Hematopoietic multipotent progenitor cell (in vitro differentiated cells): Measurements from ENCODE around the gene MOB3B. TPM values are rescaled to one million over a fixed set of nuclear protein-coding genes. Genes with fewer than 3 reads are reported as not detected.

ENCODE experiments used
- DNase-seq, 3 donors: peaks; one replicate each; pipeline ENCODE4 v3.0.0-alpha.2; 2011 to 2015; ENCODE audit warnings: low read depth in 2 of 3, low spot score in 2 of 3
- total RNA-seq: library from RNA; depleted of rRNA; stranded (reverse); fragments of >200 nt; gene quantifications from one replicate; pipeline ENCODE4 v1.2.3, GENCODE V29; 2012

The MOB3B gene
- total RNA-seq, 1 donor, result 0.54 TPM

- DNase-seq, result no peak
Observed at GRCh38 chr9:27542508-27542907, 12.9 kb upstream of the MOB3B start.

- DNase-seq, result no peak
Observed at GRCh38 chr9:27541740-27542139, 12.1 kb upstream of the MOB3B start.

DNA sequence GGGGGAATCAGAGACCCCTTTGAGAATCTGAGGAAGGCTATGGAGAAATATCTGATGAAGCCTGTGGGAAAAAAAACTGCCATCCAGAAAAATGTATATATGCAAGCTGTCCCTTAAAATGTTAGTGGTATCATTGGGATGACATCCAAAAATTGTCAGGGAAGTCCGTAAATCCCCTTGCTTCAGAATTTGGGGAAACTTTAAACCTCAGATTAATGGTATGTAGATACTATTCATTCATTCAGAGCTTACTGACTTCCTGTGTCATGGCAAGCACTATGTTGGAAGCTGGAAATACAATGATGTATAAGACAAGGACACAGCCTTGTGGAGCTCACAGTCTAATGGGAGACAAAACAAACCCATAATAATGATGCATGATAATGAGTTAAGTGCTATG is 10.9 kb upstream of the MOB3B start:
- no peak for DNase-seq

- DNase-seq, result no peak
Observed at GRCh38 chr9:27539479-27540441, 10.1 kb upstream of the MOB3B start.

DNA sequence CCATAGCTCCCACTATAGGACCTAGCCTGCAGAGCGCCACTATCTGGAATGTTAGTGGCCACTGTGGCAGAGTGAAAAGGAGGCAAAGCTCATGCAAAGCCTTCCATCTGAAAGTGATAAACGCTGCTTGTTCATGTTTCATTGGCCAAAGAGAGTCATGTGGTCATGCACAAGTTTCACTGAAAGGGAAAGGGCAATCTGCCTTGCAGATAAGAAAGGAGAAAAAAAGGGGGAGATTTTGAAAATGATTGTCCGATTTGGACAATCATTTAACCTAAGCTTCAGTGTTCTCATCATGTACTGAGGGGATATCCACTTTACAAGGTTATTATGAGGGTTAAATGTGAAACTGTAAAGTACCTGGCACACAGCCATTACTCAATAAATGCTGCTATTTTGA is 9.0 kb upstream of the MOB3B start:
- DNase-seq, result no peak

DNA sequence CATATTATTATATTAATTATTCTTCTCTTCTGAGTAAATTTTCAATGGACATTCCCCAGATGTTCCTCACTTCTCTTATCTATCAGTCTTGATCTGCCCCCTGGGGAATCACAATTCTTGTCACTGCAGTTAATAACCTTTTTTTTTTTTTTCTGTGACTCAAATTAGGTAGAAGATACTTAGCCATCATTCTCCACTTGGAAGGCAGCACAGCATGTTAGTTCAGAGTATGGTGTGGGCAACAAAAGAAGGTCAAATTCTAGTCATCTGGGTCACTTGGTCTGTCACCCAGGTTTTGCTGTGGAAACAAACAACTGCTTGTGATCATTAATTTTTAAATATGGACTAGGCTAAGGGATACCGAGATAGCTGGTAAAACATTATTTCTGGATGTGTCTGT is 8.1 kb upstream of the MOB3B start:
- DNase-seq, result no peak

GRCh38 chr9:27537027-27537435 is 7.4 kb upstream of the MOB3B start:
- no peak for DNase-seq

DNA sequence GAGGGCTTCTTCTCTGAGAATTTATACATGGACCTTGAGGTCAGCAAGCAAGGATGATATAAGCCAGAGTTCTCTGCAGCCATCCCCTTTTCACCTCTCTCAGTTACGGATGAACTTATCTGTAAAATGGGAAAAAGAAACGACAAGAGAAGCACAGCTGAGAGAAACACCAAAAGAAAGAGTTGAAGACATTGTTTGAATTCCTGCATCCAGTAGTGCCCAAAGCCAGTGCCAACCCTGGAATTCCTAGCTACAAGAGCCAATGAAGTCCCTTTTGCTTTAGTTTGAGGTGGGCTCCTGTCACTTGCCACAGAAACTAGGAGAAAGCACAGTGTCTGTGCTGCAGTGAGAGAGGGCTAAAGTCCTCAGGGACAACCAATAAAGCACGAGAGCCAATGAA is 6.6 kb upstream of the MOB3B start:
- no peak for DNase-seq

DNA sequence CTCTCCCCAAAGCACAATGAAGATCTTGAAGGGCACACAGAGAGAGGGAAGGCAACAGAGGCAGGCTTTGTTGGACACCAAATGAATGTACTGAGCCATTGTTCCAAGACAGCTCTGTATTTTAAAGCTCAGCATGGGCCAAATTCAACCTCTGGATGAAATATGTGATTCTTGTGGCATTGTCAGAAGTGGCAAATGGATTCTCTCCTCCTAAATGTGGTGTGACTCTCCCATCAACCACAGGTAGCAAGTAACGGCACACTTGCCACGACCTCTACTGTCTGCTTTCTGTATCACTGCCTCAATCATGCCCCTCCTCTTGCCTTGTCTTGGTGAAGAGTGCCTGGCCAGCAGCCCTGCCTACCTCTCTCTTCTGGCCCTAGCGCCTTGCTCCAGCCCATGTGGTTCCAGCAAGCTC is 6.1 kb upstream of the MOB3B start:
- no peak for DNase-seq

- DNase-seq, result no peak
Observed at GRCh38 chr9:27534658-27535209, 5.1 kb upstream of the MOB3B start.

DNA sequence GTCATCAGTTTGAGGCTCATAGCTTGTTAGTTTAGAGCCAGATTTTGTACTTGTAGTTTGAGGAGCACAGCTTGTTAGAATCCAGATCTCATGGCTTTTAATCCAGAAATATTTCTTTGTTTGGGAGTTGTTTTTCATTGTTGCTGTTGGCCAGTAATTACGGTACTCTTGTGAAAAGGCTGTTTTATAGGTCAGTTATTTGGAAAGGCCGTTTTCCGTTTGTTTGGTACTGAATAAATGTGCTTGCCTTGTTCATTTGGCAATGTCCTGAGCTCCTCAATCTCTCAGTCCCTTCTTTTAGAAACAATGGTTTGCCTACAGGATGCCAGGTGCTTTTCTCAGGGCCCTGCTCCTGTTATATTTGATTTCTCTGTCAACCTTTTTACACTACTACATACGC is 4.5 kb upstream of the MOB3B start:
- DNase-seq, result no peak

DNA sequence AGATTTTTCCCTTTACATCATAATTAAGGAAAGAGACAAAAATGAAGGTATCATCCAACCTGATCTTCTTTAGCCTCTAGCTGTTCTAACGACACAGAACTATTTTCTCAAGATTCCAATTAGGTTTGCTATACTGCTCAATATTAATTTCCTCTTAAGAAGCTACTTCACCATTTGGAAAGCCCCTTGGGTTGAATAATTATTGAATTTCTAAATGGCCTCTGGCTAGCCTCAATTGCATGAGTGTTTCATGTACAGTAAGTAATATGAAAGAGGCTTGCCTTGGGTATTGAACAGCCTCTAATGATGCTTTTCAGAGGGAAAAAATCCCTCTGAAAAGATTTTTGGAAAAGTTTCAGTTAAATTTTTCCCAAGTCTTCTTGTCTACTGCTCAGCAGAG is 3.7 kb upstream of the MOB3B start:
- DNase-seq, result no peak

GRCh38 chr9:27532046-27532445 is 2.4 kb upstream of the MOB3B start:
- DNase-seq, result no peak

DNA sequence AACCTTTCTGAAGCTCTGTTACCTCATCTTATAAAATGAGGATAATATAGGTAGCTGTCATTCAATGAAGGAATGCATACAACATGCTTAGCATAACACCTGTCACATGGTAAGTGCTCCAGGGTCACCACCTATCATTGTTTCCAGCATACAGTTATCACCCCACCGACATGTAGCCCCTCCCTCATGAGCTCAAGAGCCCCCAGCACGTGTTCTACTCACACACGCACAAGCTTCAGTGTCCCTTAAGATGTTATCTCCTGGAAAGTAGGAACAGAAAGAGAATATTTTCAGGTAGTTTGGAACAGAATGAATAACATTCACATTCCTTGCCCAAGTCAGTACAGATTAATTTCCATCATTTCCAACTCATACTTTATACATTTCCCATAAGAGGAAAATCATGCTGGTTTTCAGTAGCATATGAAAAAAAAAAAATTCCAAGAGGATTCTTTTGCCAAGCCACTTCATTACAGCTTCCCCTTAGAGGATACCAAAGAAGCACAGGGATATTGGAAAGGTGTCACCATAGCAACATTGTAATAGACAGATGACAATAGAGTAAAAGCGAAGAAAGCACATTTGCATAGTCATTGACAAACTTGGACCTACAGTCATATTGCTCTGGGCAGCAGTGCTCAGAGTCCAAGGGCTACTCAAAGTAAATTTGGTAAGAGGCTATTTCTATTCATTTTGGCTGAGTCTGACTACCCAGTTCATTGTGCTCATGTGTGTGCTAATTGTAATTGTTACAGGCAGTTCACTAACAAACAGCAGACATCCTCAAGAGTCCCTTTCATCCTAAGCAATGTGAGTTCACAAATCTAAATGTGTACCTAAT is 1.5 kb upstream of the MOB3B start:
- no peak for DNase-seq

- peak in 2 of 3 donors; percentile 50 to 51 for DNase-seq
Observed at GRCh38 chr9:27528886-27529315, 713 bp downstream of the MOB3B start.

DNA sequence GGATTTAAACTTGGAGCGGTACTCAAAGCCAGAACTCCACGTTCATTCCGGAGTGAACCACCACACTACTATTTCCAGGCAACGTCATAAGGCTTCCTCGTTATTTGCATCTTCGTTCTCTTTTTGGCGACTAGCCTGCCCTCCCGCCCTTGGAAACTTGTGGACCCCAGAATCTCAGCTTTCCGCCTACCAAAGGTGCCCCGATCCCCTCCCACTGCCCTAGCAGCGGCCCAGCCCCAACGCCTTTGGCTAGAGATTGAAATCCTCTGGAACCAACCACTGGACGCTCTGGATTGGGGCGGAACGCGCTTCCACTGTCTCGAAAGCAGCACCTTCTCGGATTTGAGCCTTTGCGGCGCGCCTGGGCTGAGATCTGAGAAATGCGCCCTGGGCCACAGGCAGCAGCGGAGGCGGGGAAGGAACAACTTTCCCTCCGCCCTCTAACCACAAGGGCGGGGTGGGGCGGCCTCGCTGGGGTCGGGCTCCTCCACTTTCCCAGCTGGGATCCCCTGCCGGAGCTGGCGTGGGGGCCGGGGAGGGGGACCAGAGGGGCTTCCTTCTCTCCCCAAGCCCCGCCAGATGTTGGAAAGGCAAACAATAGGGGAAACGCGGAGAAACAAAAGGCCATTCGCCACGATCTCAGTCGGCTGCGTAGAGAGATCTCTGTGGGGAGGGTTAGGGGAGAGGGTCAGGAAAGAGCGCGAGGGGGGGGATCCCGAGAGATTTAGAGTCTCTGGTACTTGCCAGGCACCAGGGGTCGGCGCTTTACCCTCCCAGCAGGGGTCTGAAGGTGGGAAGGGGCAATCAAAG is 1.3 kb downstream of the MOB3B start:
- peak in 2 of 3 donors; percentile 49 to 65 for DNase-seq

GRCh38 chr9:27527702-27528075 is 1.9 kb downstream of the MOB3B start:
- no peak for DNase-seq

- DNase-seq, result no peak
Observed at GRCh38 chr9:27524236-27524635, 5.4 kb downstream of the MOB3B start, which contains the start of gene IFNK. Gene IFNK (plus strand): TSS chr9:27524290. CDS start chr9:27524337, 47 bp downstream.

- DNase-seq, result no peak
Observed at GRCh38 chr9:27523141-27523540, 6.5 kb downstream of the MOB3B start.

GRCh38 chr9:27520986-27521385 is 8.6 kb downstream of the MOB3B start:
- no peak for DNase-seq
